Measurements from ENCODE around the gene PLP1.

DNA sequence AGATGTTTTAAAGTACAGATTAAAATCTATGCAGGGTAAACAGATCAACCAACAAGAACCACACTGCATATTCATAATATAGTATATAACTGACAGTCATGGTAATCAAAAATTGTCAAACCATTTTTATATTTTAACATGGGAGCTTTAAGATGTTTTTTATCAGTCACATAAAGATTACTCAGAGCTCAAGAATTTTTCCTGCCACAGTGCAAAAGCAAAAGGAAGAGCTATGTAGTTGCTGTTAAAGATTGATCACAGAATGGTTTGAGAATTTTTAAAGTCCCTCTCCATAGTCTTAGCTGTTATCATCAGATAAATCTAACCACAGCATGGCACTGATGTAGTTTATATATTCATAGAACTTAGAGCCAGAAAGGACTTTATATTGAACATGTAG lies 47.0 kb downstream of the PLP1 start:
- TF ChIP-seq, protein P1, sequence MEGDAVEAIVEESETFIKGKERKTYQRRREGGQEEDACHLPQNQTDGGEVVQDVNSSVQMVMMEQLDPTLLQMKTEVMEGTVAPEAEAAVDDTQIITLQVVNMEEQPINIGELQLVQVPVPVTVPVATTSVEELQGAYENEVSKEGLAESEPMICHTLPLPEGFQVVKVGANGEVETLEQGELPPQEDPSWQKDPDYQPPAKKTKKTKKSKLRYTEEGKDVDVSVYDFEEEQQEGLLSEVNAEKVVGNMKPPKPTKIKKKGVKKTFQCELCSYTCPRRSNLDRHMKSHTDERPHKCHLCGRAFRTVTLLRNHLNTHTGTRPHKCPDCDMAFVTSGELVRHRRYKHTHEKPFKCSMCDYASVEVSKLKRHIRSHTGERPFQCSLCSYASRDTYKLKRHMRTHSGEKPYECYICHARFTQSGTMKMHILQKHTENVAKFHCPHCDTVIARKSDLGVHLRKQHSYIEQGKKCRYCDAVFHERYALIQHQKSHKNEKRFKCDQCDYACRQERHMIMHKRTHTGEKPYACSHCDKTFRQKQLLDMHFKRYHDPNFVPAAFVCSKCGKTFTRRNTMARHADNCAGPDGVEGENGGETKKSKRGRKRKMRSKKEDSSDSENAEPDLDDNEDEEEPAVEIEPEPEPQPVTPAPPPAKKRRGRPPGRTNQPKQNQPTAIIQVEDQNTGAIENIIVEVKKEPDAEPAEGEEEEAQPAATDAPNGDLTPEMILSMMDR (IDR thresholded peaks at IDR 0.05; ENCODE audit: low read depth, low read length, poor library complexity, severe bottlenecking) = no peak
- TF ChIP-seq EZH2phosphoT487 (IDR thresholded peaks at IDR 0.05; ENCODE audit: borderline replicate concordance, low read length) = no peak

Measured in DOHH2 (cell line).